Spinal cord (tissue), 10 donors: ENCODE measurements around the gene VSX1. TPM values are rescaled to one million over a fixed set of nuclear protein-coding genes. Genes with fewer than 3 reads are reported as not detected.
A peak's percentile ranks its signal among the peaks of the same experiment; 100 is the strongest.

Experiments
- DNase-seq, 6 donors: peaks; one replicate each; pipeline versions ENCODE4 v3.0.0 to v3.0.0-alpha.2; 2013 to 2015; ENCODE audit warnings: low spot score in 6 of 6, low read depth in 4 of 6
- H3K27ac ChIP-seq: one replicate; pipeline ENCODE4 v1.5.1; 2013; ENCODE audit warnings: low read depth, low read length, control low read depth
- H3K27me3 ChIP-seq: one replicate; pipeline ENCODE4 v1.6.1; 2013; ENCODE audit warnings: low read length; ENCODE audit not compliant: control insufficient read depth, insufficient read depth
- H3K36me3 ChIP-seq: one replicate; pipeline ENCODE4 v1.6.1; 2013; ENCODE audit warnings: low read length; ENCODE audit not compliant: control insufficient read depth, insufficient read depth
- H3K4me1 ChIP-seq: one replicate; pipeline ENCODE4 v1.6.1; 2013; ENCODE audit warnings: low read length; ENCODE audit not compliant: control insufficient read depth, insufficient read depth
- H3K4me3 ChIP-seq: one replicate; pipeline ENCODE4 v1.5.1; 2013; ENCODE audit warnings: low read depth, low read length, control low read depth
- H3K9me3 ChIP-seq: one replicate; pipeline ENCODE4 v1.6.1; 2013; ENCODE audit warnings: low read length; ENCODE audit not compliant: control insufficient read depth, insufficient read depth
- WGBS: methylation state at CpG from one replicate; pipeline ENCODE4 v1.1.5; 2013; ENCODE audit warnings: missing lambda C conversion rate; ENCODE audit not compliant: insufficient coverage; 5-methylcytosine and 5-hydroxymethylcytosine counted together
- polyA plus RNA-seq, 2 donors: library from polyadenylated mRNA; unstranded; fragments of 120-200 nt; gene quantifications; one replicate each; pipeline ENCODE4 v1.2.1, GENCODE V29; 2013; ENCODE audit not compliant: insufficient read length in 2 of 2
- total RNA-seq, 2 donors: library from RNA; depleted of rRNA in 1 of 2; stranded (reverse); fragments of 120-200 nt in 1 of 2; fragments of >200 nt in 1 of 2; gene quantifications; one replicate each; pipeline versions ENCODE4 v1.2.3 to v1.2.4, GENCODE V29; 2013 to 2014
- donor health status: healthy.

The VSX1 gene
- total and polyA plus RNA-seq, 4 donors = 0.11 to 1.1 (median 0.75) TPM

GRCh38 chr20:25089096-25089495, 7.2 kb upstream of the VSX1 start:
- Histone ChIP-seq H3K4me3 (no peak overlapping the region), H3K36me3 (no peaks in the 10 kb centered on the region), H3K9me3 (no peaks in the 10 kb centered on the region), H3K4me1 (peaks cover 11% of the 10 kb centered on the region), H3K27me3 (peaks cover 31% of the 10 kb centered on the region), H3K27ac (no peak overlapping the region)
- no peak for DNase-seq

GRCh38 chr20:25088267-25088666, 6.3 kb upstream of the VSX1 start:
- peaks cover 39% of the 10 kb centered on the region for H3K27me3 ChIP-seq
- 83% methylated on average over 3 of the region's 6 CpGs for WGBS

GRCh38 chr20:25087186-25087929, 5.4 kb upstream of the VSX1 start:
- WGBS = 25% methylated on average over 1 of the region's 4 CpGs
- DNase-seq = peak in 1 of 6 donors; percentile 31
- peaks cover 48% of the 10 kb centered on the region for H3K27me3 ChIP-seq

More at GRCh38 chr20:25088267-25088666, 6.3 kb upstream of the VSX1 start:
- H3K36me3 ChIP-seq = no peaks in the 10 kb centered on the region
- no peaks in the 10 kb centered on the region for H3K9me3 ChIP-seq
- no peak overlapping the region for H3K4me3 ChIP-seq
- peaks cover 19% of the 10 kb centered on the region for H3K4me1 ChIP-seq
- H3K27ac ChIP-seq = no peak overlapping the region
- DNase-seq = no peak

GRCh38 chr20:25085756-25086495, 4.0 kb upstream of the VSX1 start:
- H3K27me3 ChIP-seq = peaks cover 61% of the 10 kb centered on the region
- H3K9me3 ChIP-seq = no peaks in the 10 kb centered on the region
- H3K36me3 ChIP-seq = no peaks in the 10 kb centered on the region
- WGBS = 73% methylated on average over 7 of the region's 10 CpGs
- peaks cover 29% of the 10 kb centered on the region for H3K4me1 ChIP-seq
- DNase-seq = no peak
- no peak overlapping the region for H3K27ac ChIP-seq
- H3K4me3 ChIP-seq = no peak overlapping the region

More at GRCh38 chr20:25087186-25087929, 5.4 kb upstream of the VSX1 start:
- no peak overlapping the region for H3K4me3 ChIP-seq
- H3K4me1 ChIP-seq = peaks cover 23% of the 10 kb centered on the region
- no peak overlapping the region for H3K27ac ChIP-seq
- no peaks in the 10 kb centered on the region for H3K36me3 ChIP-seq
- no peaks in the 10 kb centered on the region for H3K9me3 ChIP-seq

- peak in 1 of 6 donors; percentile 46 for DNase-seq
- no peak overlapping the region for H3K4me3 ChIP-seq
Observed at GRCh38 chr20:25084626-25085187, 2.8 kb upstream of the VSX1 start.

GRCh38 chr20:25083773-25084625, 2.1 kb upstream of the VSX1 start:
- H3K4me1 ChIP-seq = peaks cover 29% of the 10 kb centered on the region
- 2% methylated on average over 54 of the region's 54 CpGs for WGBS
- peak in 2 of 6 donors; percentile 46 to 52 for DNase-seq
- H3K4me3 ChIP-seq = no peak overlapping the region
- H3K27me3 ChIP-seq = peaks cover 73% of the 10 kb centered on the region
- H3K9me3 ChIP-seq = no peaks in the 10 kb centered on the region
- no peak overlapping the region for H3K27ac ChIP-seq
- H3K36me3 ChIP-seq = no peaks in the 10 kb centered on the region

More at GRCh38 chr20:25084626-25085187, 2.8 kb upstream of the VSX1 start:
- H3K36me3 ChIP-seq = no peaks in the 10 kb centered on the region
- H3K27ac ChIP-seq = no peak overlapping the region
- peaks cover 29% of the 10 kb centered on the region for H3K4me1 ChIP-seq
- WGBS = 3% methylated on average over 36 of the region's 36 CpGs
- H3K27me3 ChIP-seq = peaks cover 70% of the 10 kb centered on the region
- no peaks in the 10 kb centered on the region for H3K9me3 ChIP-seq

- H3K27ac ChIP-seq = no peak overlapping the region
- no peaks in the 10 kb centered on the region for H3K9me3 ChIP-seq
- no peaks in the 10 kb centered on the region for H3K36me3 ChIP-seq
- peaks cover 29% of the 10 kb centered on the region for H3K4me1 ChIP-seq
- no peak for DNase-seq
- 2% methylated on average over 36 of the region's 44 CpGs for WGBS
- no peak overlapping the region for H3K4me3 ChIP-seq
- peaks cover 80% of the 10 kb centered on the region for H3K27me3 ChIP-seq
Observed at GRCh38 chr20:25083141-25083772, 1.3 kb upstream of the VSX1 start.

- Histone ChIP-seq H3K4me1 (peaks cover 34% of the 10 kb centered on the region), H3K36me3 (no peaks in the 10 kb centered on the region), H3K9me3 (no peaks in the 10 kb centered on the region), H3K27me3 (peaks cover 87% of the 10 kb centered on the region), H3K27ac (no peak overlapping the region), H3K4me3 (no peak overlapping the region)
- 17% methylated on average over 5 of the region's 9 CpGs for WGBS
- DNase-seq = no peak
Observed at GRCh38 chr20:25082498-25082873, 545 bp upstream of the VSX1 start.
